Right lobe of liver (tissue), 6 donors: ENCODE results near the gene TRIM42. TPM values are rescaled to one million over a fixed set of nuclear protein-coding genes. Genes with fewer than 3 reads are reported as not detected.

Experiments used
- ATAC-seq, 4 donors: fragments of 200-7000 bp; cut with Tn5 transposase; one replicate each; pipeline ENCODE4 v1.9.1; 2020; ENCODE audit warnings: mild to moderate bottlenecking in 4 of 4, moderate library complexity in 4 of 4
- DNase-seq, 3 donors: peaks; one replicate each; pipeline ENCODE4 v3.0.0-alpha.2; 2020
- H3K27ac ChIP-seq, 3 donors: fragments of 200-600 bp; one replicate each; pipeline ENCODE4 v1.8.0; 2022
- H3K27me3 ChIP-seq, 2 donors: fragments of 200-600 bp; one replicate each; pipeline ENCODE4 v1.8.0; 2022
- H3K36me3 ChIP-seq, 4 donors: fragments of 200-600 bp; sonication (generic) in 1 of 4; one replicate each; pipeline versions ENCODE4 v1.5.1 to v1.8.0; 2017 to 2022; ENCODE audit warnings: control low read depth in 1 of 4
- H3K4me1 ChIP-seq, 4 donors: fragments of 200-600 bp; sonication (generic) in 1 of 4; one replicate each; pipeline versions ENCODE4 v1.5.1 to v1.8.0; 2017 to 2022; ENCODE audit warnings: control low read depth in 1 of 4
- H3K4me3 ChIP-seq, 3 donors: fragments of 200-600 bp; one replicate each; pipeline ENCODE4 v1.8.0; 2022
- H3K9me3 ChIP-seq, 4 donors: fragments of 200-600 bp; sonication (generic) in 1 of 4; one replicate each; pipeline versions ENCODE4 v1.5.1 to v1.8.0; 2017 to 2022; ENCODE audit warnings: control low read depth in 1 of 4
- POLR2A ChIP-seq: fragments of 450-650 bp; IDR thresholded peaks from one replicate; pipeline ENCODE4 v1.6.1; 2017; ENCODE audit warnings: antibody characterized with exemption, mild to moderate bottlenecking
- WGBS: methylation state at CpG from one replicate; pipeline ENCODE4 v1.1.6; 2018; ENCODE audit warnings: low coverage, low lambda C conversion rate; ENCODE audit not compliant: insufficient coverage; ENCODE audit errors: missing lambda C conversion rate; 5-methylcytosine and 5-hydroxymethylcytosine counted together
- intact Hi-C, 2 donors: fragments of 100-400 bp; cut with DNase I; formaldehyde crosslinking; loops; one replicate each; pipeline versions ENCODE4 v1.11.2 to v1.14.1; 2022
- total RNA-seq, 6 experiments: library from RNA; depleted of rRNA in 2 of 6; stranded (reverse); fragments of >200 nt in 2 of 6; fragmentation: NEBNext Ultra II Directional in 3 of 6; extraction: Animal tissue kit (Norgen Biotek cat#: 25700) in 3 of 6; gene quantifications; one replicate each; pipeline versions ENCODE4 v1.1.0 to v1.2.4, GENCODE V29; 2016 to 2023
- TF ChIP-seq, protein P1 (sequence below), 4 donors: fragments of 200-600 bp in 3 of 4; fragments of 450-650 bp in 1 of 4; IDR thresholded peaks; one replicate each; pipeline versions ENCODE4 v1.5.1 to v1.8.0; 2016 to 2022; ENCODE audit warnings: antibody characterized with exemption in 4 of 4, mild to moderate bottlenecking in 2 of 4
- donor health status: DM: no; HTN: yes; CAD: no.
- donor health status: DM: no; HTN: no; CAD: no.
- donor health status: DM: no; HTN: no; CAD: no.
- donor health status: DM: no; HTN: yes; CAD: no.
- donor health status: DM: no; HTN: yes; CAD: no.

The TRIM42 gene
- total RNA-seq, 6 experiments from 2014 or later, result not detected

DNA sequence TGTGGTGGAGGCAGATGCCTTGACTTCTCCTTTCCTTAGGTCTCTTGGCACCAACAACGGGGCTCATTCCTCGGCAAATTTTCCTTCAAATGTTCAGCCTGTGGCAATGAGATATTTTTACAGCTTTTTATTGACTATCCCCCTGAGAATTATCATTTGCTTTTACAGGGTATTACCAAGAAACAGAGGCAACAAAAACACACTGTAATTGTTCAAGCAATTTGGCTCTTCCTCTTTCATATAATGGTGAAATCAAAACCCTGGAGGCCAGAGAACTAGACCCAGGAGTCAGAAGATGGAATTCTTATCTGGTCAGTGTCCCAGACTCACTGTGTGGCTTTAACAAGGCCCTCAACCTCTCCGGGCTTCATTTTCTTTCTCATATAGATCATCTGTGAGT lies 40.1 kb downstream of the TRIM42 start:
- ATAC-seq (no peak), DNase-seq (no peak)
- no peak overlapping the region for H3K27ac ChIP-seq
- intact Hi-C loops, result no loop called here
- 73% methylated on average over 3 of the region's 3 CpGs for WGBS
- no peak overlapping the region for H3K4me3 ChIP-seq
- H3K27me3 ChIP-seq, result no peaks in the 10 kb centered on the region
- no peaks in the 10 kb centered on the region for H3K4me1 ChIP-seq
- no peaks in the 10 kb centered on the region for H3K36me3 ChIP-seq
- no peaks in the 10 kb centered on the region for H3K9me3 ChIP-seq
- TF ChIP-seq, protein P1, sequence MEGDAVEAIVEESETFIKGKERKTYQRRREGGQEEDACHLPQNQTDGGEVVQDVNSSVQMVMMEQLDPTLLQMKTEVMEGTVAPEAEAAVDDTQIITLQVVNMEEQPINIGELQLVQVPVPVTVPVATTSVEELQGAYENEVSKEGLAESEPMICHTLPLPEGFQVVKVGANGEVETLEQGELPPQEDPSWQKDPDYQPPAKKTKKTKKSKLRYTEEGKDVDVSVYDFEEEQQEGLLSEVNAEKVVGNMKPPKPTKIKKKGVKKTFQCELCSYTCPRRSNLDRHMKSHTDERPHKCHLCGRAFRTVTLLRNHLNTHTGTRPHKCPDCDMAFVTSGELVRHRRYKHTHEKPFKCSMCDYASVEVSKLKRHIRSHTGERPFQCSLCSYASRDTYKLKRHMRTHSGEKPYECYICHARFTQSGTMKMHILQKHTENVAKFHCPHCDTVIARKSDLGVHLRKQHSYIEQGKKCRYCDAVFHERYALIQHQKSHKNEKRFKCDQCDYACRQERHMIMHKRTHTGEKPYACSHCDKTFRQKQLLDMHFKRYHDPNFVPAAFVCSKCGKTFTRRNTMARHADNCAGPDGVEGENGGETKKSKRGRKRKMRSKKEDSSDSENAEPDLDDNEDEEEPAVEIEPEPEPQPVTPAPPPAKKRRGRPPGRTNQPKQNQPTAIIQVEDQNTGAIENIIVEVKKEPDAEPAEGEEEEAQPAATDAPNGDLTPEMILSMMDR (IDR thresholded peaks at IDR 0.05), result no peak
- TF ChIP-seq POLR2A, result no peak

DNA sequence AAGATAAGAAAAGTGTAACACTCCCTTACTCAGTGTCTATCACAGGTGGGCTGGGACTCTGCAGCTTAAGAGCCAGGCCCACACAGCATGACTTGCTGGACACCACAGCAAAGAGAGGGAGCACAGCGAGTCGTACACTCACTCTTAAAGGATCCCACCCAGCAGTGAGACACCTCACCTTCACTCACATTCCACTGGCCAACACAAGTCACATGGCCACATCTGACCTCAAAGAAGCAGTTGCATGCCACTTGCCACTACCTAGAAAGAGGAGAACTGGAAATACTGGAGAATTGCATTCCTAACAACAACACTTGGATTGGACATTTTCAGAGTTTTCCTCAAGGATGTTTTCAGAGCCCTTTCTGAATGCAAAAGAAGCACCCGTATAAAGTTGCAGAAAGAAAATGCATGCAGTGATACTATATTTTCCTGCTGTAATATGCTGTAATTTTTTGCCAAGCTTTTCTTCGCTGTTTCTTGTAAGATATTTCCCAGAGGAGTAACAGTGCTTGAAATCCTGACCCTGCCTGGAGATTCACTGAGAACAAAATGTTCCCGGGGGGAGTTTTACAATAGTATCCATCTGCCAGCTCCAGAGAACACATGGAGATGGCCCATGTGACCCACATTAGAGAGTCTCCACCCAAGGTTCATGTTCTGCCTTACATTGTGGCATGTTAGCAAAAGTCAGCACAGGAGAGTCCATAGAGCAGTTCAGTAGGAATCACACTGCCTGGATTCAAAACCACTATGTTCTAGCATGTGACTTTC lies 42.2 kb downstream of the TRIM42 start:
- intact Hi-C loops, result no loop called here
- no peak overlapping the region for H3K27ac ChIP-seq
- ATAC-seq, result peak in 2 of 4 donors; percentile 12
- 78% methylated on average over 5 of the region's 5 CpGs for WGBS
- no peak for DNase-seq
- no peak overlapping the region for H3K4me3 ChIP-seq
- H3K4me1 ChIP-seq, result no peaks in the 10 kb centered on the region
- TF ChIP-seq POLR2A, result no peak
- TF ChIP-seq, protein P1 (IDR thresholded peaks at IDR 0.05), result no peak
- no peaks in the 10 kb centered on the region for H3K27me3 ChIP-seq
- no peaks in the 10 kb centered on the region for H3K36me3 ChIP-seq
- no peaks in the 10 kb centered on the region for H3K9me3 ChIP-seq

DNA sequence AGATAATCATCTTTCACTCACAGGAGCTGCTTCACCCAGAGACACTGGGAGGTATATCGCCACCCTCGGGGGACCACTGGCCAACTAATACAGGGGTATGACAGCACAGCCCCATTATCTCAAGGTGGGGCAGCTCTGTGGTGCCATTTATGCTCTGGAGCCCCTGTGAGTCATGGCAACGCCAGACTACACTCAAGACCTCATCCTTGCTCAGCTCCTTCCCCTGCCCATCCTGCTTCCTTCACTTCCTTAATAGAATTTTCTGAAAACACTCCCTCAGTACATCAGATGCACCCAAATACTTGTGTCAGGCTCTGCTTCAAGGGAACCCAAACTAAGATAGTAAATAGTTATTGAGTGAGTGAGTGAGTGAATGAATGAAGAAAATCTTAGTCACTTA lies 45.7 kb downstream of the TRIM42 start:
- Histone ChIP-seq H3K27ac (no peak overlapping the region), H3K4me1 (no peaks in the 10 kb centered on the region), H3K27me3 (no peaks in the 10 kb centered on the region), H3K4me3 (no peak overlapping the region), H3K36me3 (no peaks in the 10 kb centered on the region), H3K9me3 (no peaks in the 10 kb centered on the region)
- WGBS, result 60% methylated on average over 1 of the region's 3 CpGs
- intact Hi-C loops, result no loop called here
- no peak for DNase-seq
- TF ChIP-seq POLR2A, result no peak
- TF ChIP-seq, protein P1 (IDR thresholded peaks at IDR 0.05), result no peak
- ATAC-seq, result no peak

DNA sequence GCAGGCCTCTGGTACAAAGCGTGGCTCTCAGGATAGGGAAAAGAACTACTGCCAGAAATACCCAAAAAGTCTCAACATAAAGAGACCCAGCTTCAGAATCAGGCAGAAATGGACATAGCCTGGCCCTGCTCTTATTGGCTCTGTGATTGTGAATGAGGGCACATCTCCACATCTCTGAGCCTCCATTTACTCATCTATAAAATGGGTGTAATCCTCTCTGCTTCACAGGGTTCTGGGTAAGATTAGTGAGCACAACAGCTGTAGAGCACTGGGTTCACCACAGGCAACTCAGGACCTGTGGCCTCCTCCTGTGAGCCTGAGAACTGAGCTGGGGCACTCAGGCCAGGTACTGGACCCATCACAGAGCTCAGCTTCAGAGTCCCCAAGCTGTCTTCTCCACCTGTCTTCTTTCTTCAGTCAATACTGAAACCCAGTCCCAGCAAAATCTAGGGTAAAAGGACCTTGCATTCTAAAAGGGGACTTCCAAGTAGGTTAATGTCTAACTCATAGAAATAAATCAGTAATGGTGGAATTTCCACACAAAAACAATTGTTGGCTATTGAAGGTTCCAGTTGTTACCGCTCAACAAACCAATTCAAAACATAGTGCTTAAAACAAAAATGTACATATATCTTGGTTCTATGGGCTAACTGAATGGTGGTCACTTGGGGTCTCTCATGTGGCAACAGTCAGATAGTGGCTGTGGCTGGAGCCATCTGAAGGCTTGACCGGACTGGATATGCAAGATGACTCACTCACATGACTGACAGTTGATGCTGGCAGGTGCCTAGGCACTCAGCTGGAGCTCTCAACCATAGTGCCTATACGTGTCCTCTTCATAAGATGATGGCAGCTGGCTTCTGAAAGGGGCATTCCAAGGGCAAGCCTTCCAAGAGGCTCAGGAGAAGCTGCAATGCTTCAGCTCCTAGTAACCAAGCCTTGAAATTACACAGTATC lies 47.3 kb downstream of the TRIM42 start:
- ATAC-seq (no peak), DNase-seq (no peak)
- Histone ChIP-seq H3K27me3 (no peaks in the 10 kb centered on the region), H3K4me3 (no peak overlapping the region), H3K36me3 (no peaks in the 10 kb centered on the region), H3K9me3 (no peaks in the 10 kb centered on the region), H3K27ac (no peak overlapping the region), H3K4me1 (no peaks in the 10 kb centered on the region)
- TF ChIP-seq, protein P1 (IDR thresholded peaks at IDR 0.05), result no peak
- TF ChIP-seq POLR2A, result no peak
- intact Hi-C loops, result no loop called here
- WGBS, result 89% methylated on average over 3 of the region's 4 CpGs
